ENCODE results near the gene RAI2.
A peak's percentile ranks its signal among the peaks of the same experiment; 100 is the strongest.

The RAI2 gene

GRCh38 chrX:17778997-17779396 is 82.1 kb downstream of the RAI2 start:
- no peak for DNase-seq

GRCh38 chrX:17774053-17774452 is 87.0 kb downstream of the RAI2 start:
- DNase-seq, result no peak

GRCh38 chrX:17773221-17773876 is 87.7 kb downstream of the RAI2 start:
- DNase-seq, result no peak

- DNase-seq, result peak; percentile 14
Measured at GRCh38 chrX:17769701-17770269, 91.3 kb downstream of the RAI2 start.

GRCh38 chrX:17768997-17769396 is 92.1 kb downstream of the RAI2 start:
- DNase-seq, result no peak

GRCh38 chrX:17767734-17768133 is 93.4 kb downstream of the RAI2 start:
- DNase-seq, result no peak

- DNase-seq, result no peak
Measured at GRCh38 chrX:17759990-17760389, 101.1 kb downstream of the RAI2 start.

GRCh38 chrX:17758382-17758781 is 102.7 kb downstream of the RAI2 start:
- no peak for DNase-seq

GRCh38 chrX:17750436-17750835 is 110.7 kb downstream of the RAI2 start:
- no peak for DNase-seq

Measured in stimulated activated CD4-positive, alpha-beta T cell treated with anti-CD3 and anti-CD28 coated beads, Interleukin-4, amount 100 ng/mL, for 24 hours (primary cell).